ENCODE measurements around the gene TMEM185B.

DNA sequence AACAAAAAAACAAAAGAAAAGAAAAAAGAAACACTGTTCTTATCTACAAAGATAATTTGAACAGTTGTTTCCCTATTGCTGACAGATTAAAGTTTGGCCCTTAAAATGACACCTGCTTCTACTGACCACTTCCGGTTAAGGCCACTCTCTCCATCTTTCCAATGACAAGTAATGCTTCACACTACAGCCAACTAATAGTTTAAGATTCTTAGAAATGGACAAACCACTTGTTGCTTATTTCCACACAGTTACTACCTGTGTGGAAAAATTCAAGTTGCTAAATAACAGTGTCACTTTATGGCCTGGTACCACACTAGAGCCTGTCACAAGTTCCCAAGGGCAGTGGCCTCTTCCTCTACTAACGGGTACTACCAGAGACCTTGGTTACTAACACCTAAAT, 2.4 kb downstream of the TMEM185B start:
- TF ChIP-seq, protein P1, sequence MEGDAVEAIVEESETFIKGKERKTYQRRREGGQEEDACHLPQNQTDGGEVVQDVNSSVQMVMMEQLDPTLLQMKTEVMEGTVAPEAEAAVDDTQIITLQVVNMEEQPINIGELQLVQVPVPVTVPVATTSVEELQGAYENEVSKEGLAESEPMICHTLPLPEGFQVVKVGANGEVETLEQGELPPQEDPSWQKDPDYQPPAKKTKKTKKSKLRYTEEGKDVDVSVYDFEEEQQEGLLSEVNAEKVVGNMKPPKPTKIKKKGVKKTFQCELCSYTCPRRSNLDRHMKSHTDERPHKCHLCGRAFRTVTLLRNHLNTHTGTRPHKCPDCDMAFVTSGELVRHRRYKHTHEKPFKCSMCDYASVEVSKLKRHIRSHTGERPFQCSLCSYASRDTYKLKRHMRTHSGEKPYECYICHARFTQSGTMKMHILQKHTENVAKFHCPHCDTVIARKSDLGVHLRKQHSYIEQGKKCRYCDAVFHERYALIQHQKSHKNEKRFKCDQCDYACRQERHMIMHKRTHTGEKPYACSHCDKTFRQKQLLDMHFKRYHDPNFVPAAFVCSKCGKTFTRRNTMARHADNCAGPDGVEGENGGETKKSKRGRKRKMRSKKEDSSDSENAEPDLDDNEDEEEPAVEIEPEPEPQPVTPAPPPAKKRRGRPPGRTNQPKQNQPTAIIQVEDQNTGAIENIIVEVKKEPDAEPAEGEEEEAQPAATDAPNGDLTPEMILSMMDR (IDR thresholded peaks at IDR 0.05 in 8 of 11, conservative IDR thresholded peaks at IDR 0.05 in 3 of 11): no peak
- TF ChIP-seq POLR2A (IDR thresholded peaks at IDR 0.05): no peak
